ENCODE data around the gene NCOR2. TPM values are rescaled to one million over a fixed set of nuclear protein-coding genes. Genes with fewer than 3 reads are reported as not detected.

NCOR2 gene
- total and polyA plus RNA-seq, 10 of the 15 experiments (the other 5 are each of a cell fraction or from before 2014, with no cell fraction given), result 0.43 to 179 (median 14.9) TPM

GRCh38 chr12:124568431-124569374, 1.3 kb upstream of the NCOR2 start (continued):
- TF ChIP-seq USF1 (IDR thresholded peaks at IDR 0.05; ENCODE audit: borderline replicate concordance, extremely low read length, insufficient read depth, low read depth, low read length), result no peak
- TF ChIP-seq TCF12 (IDR thresholded peaks at IDR 0.05; ENCODE audit: low read depth, low read length), result peak; percentile 72; the same call in 1 of the 2 replicates
- TF ChIP-seq BCL3 (IDR thresholded peaks at IDR 0.05; ENCODE audit: borderline replicate concordance, insufficient read depth, low read depth, low read length, poor library complexity, severe bottlenecking), result no peak
- no peak for TF ChIP-seq SIX5 (IDR thresholded peaks at IDR 0.05; ENCODE audit: low read depth, low read length, severe bottlenecking)
- TF ChIP-seq ZBTB33 (IDR thresholded peaks at IDR 0.05), result no peak
- peak; percentile 86 for TF ChIP-seq TBL1XR1 (IDR thresholded peaks at IDR 0.05; ENCODE audit: low read depth, low read length)
- peak; percentile 72 for TF ChIP-seq GATAD2B (conservative IDR thresholded peaks at IDR 0.05; ENCODE audit: low read depth)
- no peak for TF ChIP-seq TCF7 (IDR thresholded peaks at IDR 0.05; ENCODE audit: borderline replicate concordance)
- TF ChIP-seq HDGF (IDR thresholded peaks at IDR 0.05), result no peak
- TF ChIP-seq ZNF592 (IDR thresholded peaks at IDR 0.05), result no peak
- TF ChIP-seq ATF7 (IDR thresholded peaks at IDR 0.05; ENCODE audit: low read depth), result peak; percentile 72
- peak; percentile 77 for TF ChIP-seq NR2C1 (IDR thresholded peaks at IDR 0.05)
- no peak for TF ChIP-seq MAX (IDR thresholded peaks at IDR 0.05; ENCODE audit: low read depth, low read length)
- no peak for TF ChIP-seq ZNF622 (IDR thresholded peaks at IDR 0.05)
- TF ChIP-seq CREB1 (IDR thresholded peaks at IDR 0.05; ENCODE audit: low read depth), result peak; percentile 38; the same call in 1 of the 2 replicates
- TF ChIP-seq NBN (IDR thresholded peaks at IDR 0.05), result peak; percentile 52; the same call in 1 of the 2 replicates
- no peak for TF ChIP-seq ZNF207 (IDR thresholded peaks at IDR 0.05; ENCODE audit: borderline replicate concordance)
